Peyer's patch (tissue), 4 donors: ENCODE results near the gene SMG1.

Source experiments
- POLR2A ChIP-seq, 2 donors: fragments of 450-650 bp; IDR thresholded peaks; one replicate each; pipeline ENCODE4 v1.5.1; 2017; ENCODE audit warnings: antibody characterized with exemption in 2 of 2, mild to moderate bottlenecking in 2 of 2, moderate library complexity in 2 of 2
- TF ChIP-seq, protein P1 (sequence below), 6 experiments: fragments of 450-650 bp in 4 of 6; fragments of 200-600 bp in 2 of 6; sonication (generic) in 1 of 6; IDR thresholded peaks; one replicate each; pipeline ENCODE4 v1.5.1; 2017 to 2019; ENCODE audit warnings: antibody characterized with exemption in 6 of 6, mild to moderate bottlenecking in 3 of 6, moderate library complexity in 1 of 6

DNA sequence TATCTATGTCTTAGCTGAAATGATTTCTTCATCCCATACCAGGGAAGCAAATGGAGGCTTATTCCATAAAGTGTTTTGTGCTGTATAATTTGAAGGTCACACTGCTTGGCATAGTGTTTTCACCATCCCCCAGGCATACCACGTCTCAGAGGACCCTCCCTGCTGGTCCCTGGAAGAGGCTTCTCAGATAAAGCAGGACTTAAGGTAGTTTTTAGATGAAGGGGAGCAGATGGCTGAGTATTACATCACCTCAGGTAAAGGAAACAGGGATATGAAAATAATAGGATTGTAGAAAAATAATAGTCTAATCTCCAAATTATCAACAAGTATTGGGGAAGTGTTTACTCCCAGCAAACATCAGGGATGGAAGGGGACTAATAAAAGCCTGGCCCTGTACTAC is 7.3 kb upstream of the SMG1 start:
- TF ChIP-seq, protein P1, sequence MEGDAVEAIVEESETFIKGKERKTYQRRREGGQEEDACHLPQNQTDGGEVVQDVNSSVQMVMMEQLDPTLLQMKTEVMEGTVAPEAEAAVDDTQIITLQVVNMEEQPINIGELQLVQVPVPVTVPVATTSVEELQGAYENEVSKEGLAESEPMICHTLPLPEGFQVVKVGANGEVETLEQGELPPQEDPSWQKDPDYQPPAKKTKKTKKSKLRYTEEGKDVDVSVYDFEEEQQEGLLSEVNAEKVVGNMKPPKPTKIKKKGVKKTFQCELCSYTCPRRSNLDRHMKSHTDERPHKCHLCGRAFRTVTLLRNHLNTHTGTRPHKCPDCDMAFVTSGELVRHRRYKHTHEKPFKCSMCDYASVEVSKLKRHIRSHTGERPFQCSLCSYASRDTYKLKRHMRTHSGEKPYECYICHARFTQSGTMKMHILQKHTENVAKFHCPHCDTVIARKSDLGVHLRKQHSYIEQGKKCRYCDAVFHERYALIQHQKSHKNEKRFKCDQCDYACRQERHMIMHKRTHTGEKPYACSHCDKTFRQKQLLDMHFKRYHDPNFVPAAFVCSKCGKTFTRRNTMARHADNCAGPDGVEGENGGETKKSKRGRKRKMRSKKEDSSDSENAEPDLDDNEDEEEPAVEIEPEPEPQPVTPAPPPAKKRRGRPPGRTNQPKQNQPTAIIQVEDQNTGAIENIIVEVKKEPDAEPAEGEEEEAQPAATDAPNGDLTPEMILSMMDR (IDR thresholded peaks at IDR 0.05) = no peak
- no peak for TF ChIP-seq POLR2A (IDR thresholded peaks at IDR 0.05)
